ENCODE data around the gene APOA5. TPM values are rescaled to one million over a fixed set of nuclear protein-coding genes. Genes with fewer than 3 reads are reported as not detected.
A peak's percentile ranks its signal among the peaks of the same experiment; 100 is the strongest.

The APOA5 gene, protein sequence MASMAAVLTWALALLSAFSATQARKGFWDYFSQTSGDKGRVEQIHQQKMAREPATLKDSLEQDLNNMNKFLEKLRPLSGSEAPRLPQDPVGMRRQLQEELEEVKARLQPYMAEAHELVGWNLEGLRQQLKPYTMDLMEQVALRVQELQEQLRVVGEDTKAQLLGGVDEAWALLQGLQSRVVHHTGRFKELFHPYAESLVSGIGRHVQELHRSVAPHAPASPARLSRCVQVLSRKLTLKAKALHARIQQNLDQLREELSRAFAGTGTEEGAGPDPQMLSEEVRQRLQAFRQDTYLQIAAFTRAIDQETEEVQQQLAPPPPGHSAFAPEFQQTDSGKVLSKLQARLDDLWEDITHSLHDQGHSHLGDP
- total RNA-seq (not detected), polyA plus RNA-seq (ENCODE audit: insufficient read depth in 1 of 8, insufficient read length in 8 of 8, low replicate concordance in 1 of 8) (not detected)
- long read RNA-seq, donor 1 = 0 reads
- long read RNA-seq, donor 2 = 0 reads
- long read RNA-seq, donor 3 = 0 reads
- long read RNA-seq, donor 4 = 0 reads
- long read RNA-seq, donor 5 = 0 reads
- long read RNA-seq, donor 6 = 0 reads
- long read RNA-seq, donor 7 = 0 reads
- long read RNA-seq, donor 8 = 0 reads
- long read RNA-seq, donor 9 = 0 reads
- long read RNA-seq, donor 10 = 0 reads
- long read RNA-seq, donor 11 = 0 reads

- peaks cover 19% of the 10 kb centered on the region for H3K4me1 ChIP-seq (ENCODE audit: control insufficient read depth, insufficient read depth, low read length)
- H3K9me3 ChIP-seq (replicated peaks; ENCODE audit: control insufficient read depth, low read depth, low read length) = no peaks in the 10 kb centered on the region
- H3K4me3 ChIP-seq (ENCODE audit: low read length) = no peak within 1 kb of the TSS
- no peak for DNase-seq
- H3K27ac ChIP-seq (ENCODE audit: low read length) = no peak within 1 kb of the TSS
- 90% methylated on average over 6 of the region's 7 CpGs for WGBS (ENCODE audit: insufficient coverage)
- peaks cover under 1% of the 10 kb centered on the region for H3K36me3 ChIP-seq (ENCODE audit: control insufficient read depth, insufficient read depth, low read length)
- H3K27me3 ChIP-seq (ENCODE audit: control insufficient read depth, insufficient read depth, low read length) = no peaks in the 10 kb centered on the region
Measured at GRCh38 chr11:116791813-116792143, at the start of gene APOA5. Gene APOA5, minus strand, starts transcription at chr11:116791879. Its CDS starts 19 bp downstream, at chr11:116791860.

GRCh38 chr11:116840746-116841296 is 49.1 kb upstream of the APOA5 start:
- DNase-seq = no peak
- WGBS (ENCODE audit: insufficient coverage) = 80% methylated on average over 2 of the region's 9 CpGs
- H3K4me3 ChIP-seq (ENCODE audit: low read length) = no peak overlapping the region
- H3K27ac ChIP-seq (ENCODE audit: low read length) = no peak overlapping the region
- peaks cover 24% of the 10 kb centered on the region for H3K36me3 ChIP-seq (ENCODE audit: control insufficient read depth, insufficient read depth, low read length)
- H3K9me3 ChIP-seq (replicated peaks; ENCODE audit: control insufficient read depth, low read depth, low read length) = no peaks in the 10 kb centered on the region
- H3K4me1 ChIP-seq (ENCODE audit: control insufficient read depth, insufficient read depth, low read length) = peaks cover 7% of the 10 kb centered on the region
- no peaks in the 10 kb centered on the region for H3K27me3 ChIP-seq (ENCODE audit: control insufficient read depth, insufficient read depth, low read length)

GRCh38 chr11:116840224-116840745 is 48.6 kb upstream of the APOA5 start:
- 49% methylated on average over 4 of the region's 6 CpGs for WGBS (ENCODE audit: insufficient coverage)
- no peak for DNase-seq
- Histone ChIP-seq H3K4me3 (ENCODE audit: low read length) (no peak overlapping the region), H3K27ac (ENCODE audit: low read length) (no peak overlapping the region), H3K4me1 (ENCODE audit: control insufficient read depth, insufficient read depth, low read length) (peaks cover 12% of the 10 kb centered on the region), H3K27me3 (ENCODE audit: control insufficient read depth, insufficient read depth, low read length) (no peaks in the 10 kb centered on the region), H3K9me3 (replicated peaks; ENCODE audit: control insufficient read depth, low read depth, low read length) (no peaks in the 10 kb centered on the region), H3K36me3 (ENCODE audit: control insufficient read depth, insufficient read depth, low read length) (peaks cover 19% of the 10 kb centered on the region)

- H3K4me1 ChIP-seq (ENCODE audit: control insufficient read depth, insufficient read depth, low read length) = peaks cover 19% of the 10 kb centered on the region
- peaks cover 8% of the 10 kb centered on the region for H3K36me3 ChIP-seq (ENCODE audit: control insufficient read depth, insufficient read depth, low read length)
- no peak for DNase-seq
- WGBS (ENCODE audit: insufficient coverage) = 50% methylated on average over 2 of the region's 6 CpGs
- H3K27me3 ChIP-seq (ENCODE audit: control insufficient read depth, insufficient read depth, low read length) = no peaks in the 10 kb centered on the region
- H3K27ac ChIP-seq (ENCODE audit: low read length) = no peak overlapping the region
- no peaks in the 10 kb centered on the region for H3K9me3 ChIP-seq (replicated peaks; ENCODE audit: control insufficient read depth, low read depth, low read length)
- H3K4me3 ChIP-seq (ENCODE audit: low read length) = no peak overlapping the region
Measured at GRCh38 chr11:116838321-116839084, 46.8 kb upstream of the APOA5 start.

- no peak for DNase-seq
- no peak within 1 kb of the TSS for H3K27ac ChIP-seq (ENCODE audit: low read length)
- no peaks in the 10 kb centered on the region for H3K36me3 ChIP-seq (ENCODE audit: control insufficient read depth, insufficient read depth, low read length)
- peaks cover 19% of the 10 kb centered on the region for H3K4me1 ChIP-seq (ENCODE audit: control insufficient read depth, insufficient read depth, low read length)
- WGBS (ENCODE audit: insufficient coverage) = 74% methylated on average over 9 of the region's 19 CpGs
- H3K27me3 ChIP-seq (ENCODE audit: control insufficient read depth, insufficient read depth, low read length) = no peaks in the 10 kb centered on the region
- H3K9me3 ChIP-seq (replicated peaks; ENCODE audit: control insufficient read depth, low read depth, low read length) = no peaks in the 10 kb centered on the region
- H3K4me3 ChIP-seq (ENCODE audit: low read length) = no peak within 1 kb of the TSS
Measured at GRCh38 chr11:116837231-116838091, 45.8 kb upstream of the APOA5 start, which contains the start of gene APOA1. Gene APOA1, minus strand, starts transcription at chr11:116837622. Its CDS starts 235 bp downstream, at chr11:116837387.

DNA sequence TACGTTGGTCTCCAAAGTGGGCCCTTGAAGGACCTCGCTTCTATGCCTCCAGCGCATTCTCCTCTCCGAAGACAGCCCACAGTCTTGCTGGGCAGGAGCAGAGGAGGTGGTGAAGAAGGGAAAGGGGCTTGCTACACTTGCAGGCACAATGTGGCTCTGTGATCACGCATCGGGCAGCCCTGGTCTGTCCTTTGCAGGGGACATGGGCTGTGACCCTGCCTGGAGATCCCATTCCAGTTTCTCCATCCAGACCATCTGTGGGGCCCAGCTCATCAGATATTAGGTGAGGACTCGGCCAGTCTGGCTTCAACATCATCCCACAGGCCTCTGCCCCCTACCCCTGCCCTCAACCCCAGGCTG is 44.9 kb upstream of the APOA5 start:
- Histone ChIP-seq H3K27me3 (ENCODE audit: control insufficient read depth, insufficient read depth, low read length) (no peaks in the 10 kb centered on the region), H3K4me1 (ENCODE audit: control insufficient read depth, insufficient read depth, low read length) (peaks cover 19% of the 10 kb centered on the region), H3K9me3 (replicated peaks; ENCODE audit: control insufficient read depth, low read depth, low read length) (no peaks in the 10 kb centered on the region), H3K36me3 (ENCODE audit: control insufficient read depth, insufficient read depth, low read length) (no peaks in the 10 kb centered on the region), H3K4me3 (ENCODE audit: low read length) (no peak overlapping the region), H3K27ac (ENCODE audit: low read length) (no peak overlapping the region)
- DNase-seq = no peak
- 93% methylated on average over 5 of the region's 7 CpGs for WGBS (ENCODE audit: insufficient coverage)

DNA sequence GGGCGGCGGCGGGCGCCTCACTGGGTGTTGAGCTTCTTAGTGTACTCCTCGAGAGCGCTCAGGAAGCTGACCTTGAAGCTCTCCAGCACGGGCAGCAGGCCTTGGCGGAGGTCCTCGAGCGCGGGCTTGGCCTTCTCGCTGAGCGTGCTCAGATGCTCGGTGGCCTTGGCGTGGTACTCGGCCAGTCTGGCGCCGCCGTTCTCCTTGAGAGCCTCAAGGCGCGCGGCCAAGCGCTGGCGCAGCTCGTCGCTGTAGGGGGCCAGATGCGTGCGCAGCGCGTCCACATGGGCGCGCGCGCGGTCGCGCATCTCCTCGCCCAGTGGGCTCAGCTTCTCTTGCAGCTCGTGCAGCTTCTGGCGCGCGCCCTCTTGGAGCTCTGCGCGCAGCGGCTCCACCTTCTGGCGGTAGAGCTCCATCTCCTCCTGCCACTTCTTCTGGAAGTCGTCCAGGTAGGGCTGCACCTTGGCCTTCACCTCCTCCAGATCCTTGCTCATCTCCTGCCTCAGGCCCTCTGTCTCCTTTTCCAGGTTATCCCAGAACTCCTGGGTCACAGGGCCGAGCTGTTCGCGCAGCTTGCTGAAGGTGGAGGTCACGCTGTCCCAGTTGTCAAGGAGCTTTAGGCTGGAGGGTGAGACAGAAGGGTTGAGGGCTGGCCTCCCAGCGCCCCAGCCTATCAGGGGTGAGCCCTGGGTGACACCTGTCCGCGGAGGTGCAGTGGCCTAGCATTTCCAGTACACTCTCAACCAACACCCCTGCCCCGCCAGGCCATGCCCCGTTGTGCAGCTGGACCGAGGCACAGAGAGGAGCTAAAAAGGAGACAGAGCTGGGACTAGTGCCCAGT is 44.3 kb upstream of the APOA5 start:
- peak; percentile 92 for DNase-seq
- WGBS (ENCODE audit: insufficient coverage) = 4% methylated on average over 49 of the region's 57 CpGs
- Histone ChIP-seq H3K36me3 (ENCODE audit: control insufficient read depth, insufficient read depth, low read length) (no peaks in the 10 kb centered on the region), H3K9me3 (replicated peaks; ENCODE audit: control insufficient read depth, low read depth, low read length) (no peaks in the 10 kb centered on the region), H3K4me1 (ENCODE audit: control insufficient read depth, insufficient read depth, low read length) (peaks cover 19% of the 10 kb centered on the region), H3K4me3 (ENCODE audit: low read length) (peak overlapping the region; percentile 41), H3K27me3 (ENCODE audit: control insufficient read depth, insufficient read depth, low read length) (no peaks in the 10 kb centered on the region), H3K27ac (ENCODE audit: low read length) (peak overlapping the region; percentile 76)

DNA sequence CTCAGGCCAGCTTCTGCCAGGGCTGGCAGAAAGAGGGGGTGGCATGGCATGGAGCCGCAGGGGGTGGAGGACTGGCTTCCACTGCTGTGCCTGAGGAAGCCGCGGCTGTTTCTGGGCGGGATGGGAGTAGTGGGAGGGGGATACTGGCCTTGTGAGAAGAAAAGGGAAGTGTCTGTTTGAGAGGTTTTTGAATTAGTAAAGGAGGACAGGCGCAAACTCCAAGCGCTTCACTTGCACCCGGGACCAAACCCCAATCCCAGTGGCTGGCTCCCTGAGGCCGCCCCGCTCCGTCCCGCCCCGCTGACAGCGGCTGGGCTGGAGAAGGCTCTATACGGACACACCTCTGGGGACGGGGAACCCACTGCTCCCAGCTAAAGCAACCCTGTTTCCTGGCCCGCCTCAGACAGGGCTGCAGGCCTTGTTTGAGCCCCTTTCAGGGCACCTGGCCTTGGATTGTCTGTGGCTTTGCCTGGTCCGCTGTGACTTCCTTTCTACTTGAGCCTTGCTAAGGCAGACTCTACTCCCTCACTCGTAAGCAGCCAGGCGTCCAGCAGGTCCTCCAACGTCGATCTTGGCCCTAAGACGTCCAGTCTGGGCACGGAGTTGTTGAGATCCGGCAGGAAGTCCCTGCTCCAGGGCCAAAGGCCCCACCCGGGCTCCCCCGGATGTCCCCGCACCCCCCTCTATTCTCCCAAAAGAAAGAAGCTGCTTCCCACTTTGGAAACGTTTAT is 43.5 kb upstream of the APOA5 start:
- Histone ChIP-seq H3K27ac (ENCODE audit: low read length) (peak overlapping the region; percentile 76), H3K4me3 (ENCODE audit: low read length) (peak overlapping the region; percentile 41), H3K36me3 (ENCODE audit: control insufficient read depth, insufficient read depth, low read length) (no peaks in the 10 kb centered on the region), H3K27me3 (ENCODE audit: control insufficient read depth, insufficient read depth, low read length) (no peaks in the 10 kb centered on the region), H3K9me3 (replicated peaks; ENCODE audit: control insufficient read depth, low read depth, low read length) (no peaks in the 10 kb centered on the region), H3K4me1 (ENCODE audit: control insufficient read depth, insufficient read depth, low read length) (peaks cover 19% of the 10 kb centered on the region)
- WGBS (ENCODE audit: insufficient coverage) = 42% methylated on average over 20 of the region's 28 CpGs
- no peak for DNase-seq

Data from muscle of leg (tissue), 16 donors.